ENCODE data around the gene KAT8. TPM values are rescaled to one million over a fixed set of nuclear protein-coding genes. Genes with fewer than 3 reads are reported as not detected.

Gene KAT8
- total RNA-seq, 1 donor from 2014 or later = 76.6 TPM

DNA sequence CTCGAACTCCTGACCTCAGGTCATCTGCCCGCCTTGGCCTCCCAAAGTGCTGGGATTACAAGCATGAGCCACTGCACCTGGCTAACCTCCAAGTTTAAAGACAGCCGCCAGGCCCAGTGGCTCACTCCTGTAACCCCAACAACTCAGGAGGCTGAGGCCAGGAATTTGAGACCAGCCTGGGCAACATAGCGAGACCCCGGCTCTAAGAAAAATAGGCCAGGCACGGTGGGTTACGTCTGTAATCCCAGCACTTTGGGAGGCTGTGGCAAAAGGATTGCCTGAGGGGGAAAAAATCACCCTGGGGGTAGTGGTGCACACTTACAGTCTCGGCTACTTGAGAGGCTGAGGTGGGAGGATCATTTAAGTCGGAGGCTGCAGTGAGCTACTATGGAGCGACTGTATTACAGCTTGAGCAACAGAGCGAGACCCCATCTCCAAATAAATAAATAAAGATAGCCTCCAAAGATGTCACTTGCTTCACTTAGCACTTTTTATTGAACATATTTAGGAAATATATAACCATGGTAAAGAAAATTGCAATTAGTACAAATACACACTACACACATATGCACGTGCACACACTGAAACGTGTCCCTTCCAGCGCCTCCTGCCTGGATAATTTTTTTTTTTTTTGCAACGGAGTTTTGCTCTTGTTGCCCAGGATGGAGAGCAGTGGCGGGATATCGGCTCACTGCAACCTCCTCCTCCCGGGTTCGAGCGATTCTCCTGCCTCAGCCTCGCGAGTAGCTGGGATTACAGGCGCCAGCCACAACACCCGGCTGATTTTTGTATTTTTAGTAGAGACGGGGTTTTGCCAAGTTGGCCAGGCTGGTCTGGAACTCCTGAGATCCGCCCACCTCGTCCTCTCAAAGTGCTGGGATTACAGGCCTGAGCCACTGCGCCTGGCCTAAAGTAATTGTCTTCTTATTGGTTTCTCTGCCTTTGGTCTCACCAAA is 10.7 kb upstream of the KAT8 start:
- no peak for DNase-seq (ENCODE audit: extremely low spot score in 2 of 2)
- Histone ChIP-seq H3K36me3 (peaks cover 0 to 25% of the 10 kb centered on the region in 2 donors), H3K9me3 (no peaks in the 10 kb centered on the region), H3K4me3 (no peak overlapping the region), H3K27me3 (no peaks in the 10 kb centered on the region), H3K4me1 (peaks cover 25% of the 10 kb centered on the region), H3K27ac (no peak overlapping the region)
- intact Hi-C loops (cut with DNase I) = no loop called here
- TF ChIP-seq, protein P1, sequence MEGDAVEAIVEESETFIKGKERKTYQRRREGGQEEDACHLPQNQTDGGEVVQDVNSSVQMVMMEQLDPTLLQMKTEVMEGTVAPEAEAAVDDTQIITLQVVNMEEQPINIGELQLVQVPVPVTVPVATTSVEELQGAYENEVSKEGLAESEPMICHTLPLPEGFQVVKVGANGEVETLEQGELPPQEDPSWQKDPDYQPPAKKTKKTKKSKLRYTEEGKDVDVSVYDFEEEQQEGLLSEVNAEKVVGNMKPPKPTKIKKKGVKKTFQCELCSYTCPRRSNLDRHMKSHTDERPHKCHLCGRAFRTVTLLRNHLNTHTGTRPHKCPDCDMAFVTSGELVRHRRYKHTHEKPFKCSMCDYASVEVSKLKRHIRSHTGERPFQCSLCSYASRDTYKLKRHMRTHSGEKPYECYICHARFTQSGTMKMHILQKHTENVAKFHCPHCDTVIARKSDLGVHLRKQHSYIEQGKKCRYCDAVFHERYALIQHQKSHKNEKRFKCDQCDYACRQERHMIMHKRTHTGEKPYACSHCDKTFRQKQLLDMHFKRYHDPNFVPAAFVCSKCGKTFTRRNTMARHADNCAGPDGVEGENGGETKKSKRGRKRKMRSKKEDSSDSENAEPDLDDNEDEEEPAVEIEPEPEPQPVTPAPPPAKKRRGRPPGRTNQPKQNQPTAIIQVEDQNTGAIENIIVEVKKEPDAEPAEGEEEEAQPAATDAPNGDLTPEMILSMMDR (IDR thresholded peaks at IDR 0.05) = no peak
- TF ChIP-seq POLR2AphosphoS5 (IDR thresholded peaks at IDR 0.05; ENCODE audit: insufficient read depth in 1 of 2, low read depth in 1 of 2) = no peak
- TF ChIP-seq POLR2A (IDR thresholded peaks at IDR 0.05) = no peak

DNA sequence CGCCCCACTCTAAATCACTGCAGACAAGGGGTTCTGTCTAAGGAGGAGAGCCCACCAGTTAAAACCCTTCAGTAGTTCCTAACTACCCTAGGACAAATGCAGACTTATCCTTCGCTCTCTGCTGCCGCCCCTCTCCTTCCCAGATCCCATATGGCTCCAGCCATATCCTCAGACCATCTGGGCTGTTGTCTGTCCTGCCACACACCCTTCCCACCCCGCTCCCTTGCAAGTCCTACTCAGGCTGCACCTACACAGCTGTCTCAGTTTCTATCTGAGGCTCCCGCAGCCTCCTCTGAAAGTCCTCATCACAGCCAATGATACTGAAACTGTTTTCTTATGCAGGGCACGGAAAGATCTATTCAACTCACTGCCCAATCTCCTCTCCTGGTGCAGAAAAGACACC is 10.0 kb upstream of the KAT8 start:
- H3K9me3 ChIP-seq = no peaks in the 10 kb centered on the region
- intact Hi-C loops (cut with DNase I) = no loop called here
- H3K36me3 ChIP-seq = peaks cover 0 to 31% of the 10 kb centered on the region in 2 donors
- no peaks in the 10 kb centered on the region for H3K27me3 ChIP-seq
- H3K4me3 ChIP-seq = no peak overlapping the region
- peaks cover 25% of the 10 kb centered on the region for H3K4me1 ChIP-seq
- no peak for TF ChIP-seq POLR2AphosphoS5 (IDR thresholded peaks at IDR 0.05; ENCODE audit: insufficient read depth in 1 of 2, low read depth in 1 of 2)
- TF ChIP-seq, protein P1 (IDR thresholded peaks at IDR 0.05) = no peak
- TF ChIP-seq POLR2A (IDR thresholded peaks at IDR 0.05) = no peak
- no peak for DNase-seq (ENCODE audit: extremely low spot score in 2 of 2)
- no peak overlapping the region for H3K27ac ChIP-seq

DNA sequence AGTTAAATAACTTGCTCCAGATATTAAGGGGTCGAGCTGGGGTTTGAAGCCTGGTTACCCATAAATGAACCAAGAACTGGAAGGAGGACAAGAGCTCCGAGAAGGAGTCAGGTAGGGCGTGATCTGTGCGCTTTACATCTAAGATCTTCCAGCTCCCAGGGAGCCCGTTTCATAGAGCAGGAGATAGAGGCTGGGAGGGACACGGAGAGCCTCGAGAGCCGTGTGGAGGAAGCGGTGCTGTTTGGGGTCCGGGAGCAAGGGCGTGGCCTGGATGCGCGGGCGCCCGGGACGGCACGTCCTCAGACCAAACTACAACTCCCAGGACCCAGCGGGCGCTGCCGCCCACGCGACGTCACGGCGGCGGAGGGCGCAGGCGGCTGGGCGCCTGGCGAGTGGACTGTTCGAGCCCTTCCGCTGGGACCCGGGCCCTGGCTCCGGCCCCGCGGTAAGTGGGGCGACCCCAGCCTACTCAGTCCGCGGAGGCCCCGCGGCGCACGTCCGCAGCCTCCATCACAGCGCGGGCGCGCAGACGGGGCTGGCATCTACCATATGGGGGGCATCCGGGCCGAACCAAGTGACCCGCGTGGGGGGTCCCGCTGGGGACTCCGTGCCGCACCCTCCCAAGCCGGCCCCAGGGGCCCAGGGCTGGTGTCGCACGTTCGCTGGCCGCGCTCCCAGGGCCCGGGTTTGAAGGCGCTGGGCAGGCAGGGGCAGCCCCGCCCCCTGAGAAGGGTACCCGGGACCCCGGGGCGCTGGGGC is 9.2 kb upstream of the KAT8 start, which contains the start of gene BCKDK:
Gene BCKDK (plus strand): TSS at position 352 of the 759 bp plus-strand sequence. CDS start 838 bp downstream, outside the sequence.
- intact Hi-C loops (cut with DNase I) = no loop called here
- H3K27me3 ChIP-seq = no peaks in the 10 kb centered on the region
- H3K9me3 ChIP-seq = no peaks in the 10 kb centered on the region
- TF ChIP-seq POLR2A (IDR thresholded peaks at IDR 0.05) (peak in 1 of 2 donors; percentile 45), POLR2AphosphoS5 (IDR thresholded peaks at IDR 0.05; ENCODE audit: insufficient read depth in 1 of 2, low read depth in 1 of 2) (peak in 1 of 2 donors; percentile 64)
- TF ChIP-seq, protein P1 (IDR thresholded peaks at IDR 0.05) = no peak
- H3K27ac ChIP-seq = peak within 1 kb of the TSS; percentile 93
- peak within 1 kb of the TSS; percentile 87 to 93 for H3K4me3 ChIP-seq
- no peak for DNase-seq (ENCODE audit: extremely low spot score in 2 of 2)
- peaks cover 25% of the 10 kb centered on the region for H3K4me1 ChIP-seq
- peaks cover 0 to 32% of the 10 kb centered on the region in 2 donors for H3K36me3 ChIP-seq

DNA sequence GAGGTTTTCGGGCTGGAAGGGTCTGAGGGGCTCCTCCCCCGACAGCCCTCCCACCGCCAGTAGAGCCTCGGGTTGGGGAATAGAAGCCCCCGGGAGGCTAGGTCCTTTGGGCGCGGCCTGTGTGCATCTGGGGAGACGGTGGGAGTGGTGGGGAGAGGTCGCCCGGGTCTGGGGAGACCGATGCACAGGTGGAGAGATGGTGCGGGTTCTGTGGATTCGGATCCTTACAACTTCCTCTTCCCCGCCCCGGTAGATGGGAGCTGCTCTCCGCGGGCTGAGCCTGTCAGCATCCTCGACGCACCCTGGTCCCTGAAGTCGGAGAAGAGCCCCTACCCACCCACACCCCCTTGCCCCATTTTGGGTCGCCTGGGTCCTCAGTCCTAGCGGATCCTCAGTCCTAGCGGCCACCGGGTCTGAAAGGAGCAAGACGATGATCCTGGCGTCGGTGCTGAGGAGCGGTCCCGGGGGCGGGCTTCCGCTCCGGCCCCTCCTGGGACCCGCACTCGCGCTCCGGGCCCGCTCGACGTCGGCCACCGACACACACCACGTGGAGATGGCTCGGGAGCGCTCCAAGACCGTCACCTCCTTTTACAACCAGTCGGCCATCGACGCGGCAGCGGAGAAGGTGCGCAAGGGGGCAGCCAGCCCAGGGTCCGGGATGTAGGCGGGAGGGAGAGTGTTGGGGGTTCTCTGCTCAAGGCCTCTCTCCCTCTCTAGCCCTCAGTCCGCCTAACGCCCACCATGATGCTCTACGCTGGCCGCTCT is 8.5 kb upstream of the KAT8 start:
- Histone ChIP-seq H3K4me3 (peak overlapping the region; percentile 87 to 93), H3K36me3 (peaks cover 0 to 32% of the 10 kb centered on the region in 2 donors), H3K27me3 (no peaks in the 10 kb centered on the region), H3K4me1 (peaks cover 25% of the 10 kb centered on the region), H3K9me3 (no peaks in the 10 kb centered on the region), H3K27ac (peak overlapping the region; percentile 93)
- no peak for TF ChIP-seq POLR2A (IDR thresholded peaks at IDR 0.05)
- no peak for TF ChIP-seq POLR2AphosphoS5 (IDR thresholded peaks at IDR 0.05; ENCODE audit: insufficient read depth in 1 of 2, low read depth in 1 of 2)
- TF ChIP-seq, protein P1 (IDR thresholded peaks at IDR 0.05) = no peak
- intact Hi-C loops (cut with DNase I) = no loop called here
- DNase-seq (ENCODE audit: extremely low spot score in 2 of 2) = no peak

Data from vagina (tissue), 2 donors.